Dedifferentiated amniotic fluid mesenchymal stem cell (primary cell): ENCODE results near the gene U2AF2.

Experiments used
- DNase-seq: peaks from one replicate; pipeline ENCODE4 v3.0.0-alpha.2; 2016; ENCODE audit errors: extremely low spot score

Gene U2AF2

GRCh38 chr19:55675661-55676354 lies 21.0 kb downstream of the U2AF2 start:
- DNase-seq = no peak

GRCh38 chr19:55676383-55676782 lies 21.5 kb downstream of the U2AF2 start:
- DNase-seq = no peak

GRCh38 chr19:55676889-55677505 lies 22.2 kb downstream of the U2AF2 start:
- no peak for DNase-seq

- DNase-seq = no peak
Measured at GRCh38 chr19:55677572-55678028, 22.8 kb downstream of the U2AF2 start.

- no peak for DNase-seq
Measured at GRCh38 chr19:55678121-55678671, 23.4 kb downstream of the U2AF2 start.

GRCh38 chr19:55679343-55680257 lies 24.8 kb downstream of the U2AF2 start:
- no peak for DNase-seq

GRCh38 chr19:55680339-55681130 lies 25.7 kb downstream of the U2AF2 start:
- no peak for DNase-seq

- no peak for DNase-seq
Measured at GRCh38 chr19:55681131-55682092, 26.6 kb downstream of the U2AF2 start.

- DNase-seq = no peak
Measured at GRCh38 chr19:55683449-55684261, 28.8 kb downstream of the U2AF2 start.

- no peak for DNase-seq
Measured at GRCh38 chr19:55684946-55685681, 30.3 kb downstream of the U2AF2 start.

GRCh38 chr19:55685776-55686175 lies 30.9 kb downstream of the U2AF2 start:
- DNase-seq = no peak

- DNase-seq = no peak
Measured at GRCh38 chr19:55686311-55687050, 31.6 kb downstream of the U2AF2 start.

GRCh38 chr19:55687281-55688201 lies 32.7 kb downstream of the U2AF2 start:
- DNase-seq = no peak

GRCh38 chr19:55688422-55689218 lies 33.8 kb downstream of the U2AF2 start:
- DNase-seq = no peak

- DNase-seq = no peak
Measured at GRCh38 chr19:55689411-55690108, 34.7 kb downstream of the U2AF2 start.
